Measurements from ENCODE around the gene DHX57.
"Not testable (repeated sequence)": the region's sequence is repeated elsewhere in the genome, so short reads cannot be mapped to it uniquely, and the experiment has no call there.

DHX57 gene

DNA sequence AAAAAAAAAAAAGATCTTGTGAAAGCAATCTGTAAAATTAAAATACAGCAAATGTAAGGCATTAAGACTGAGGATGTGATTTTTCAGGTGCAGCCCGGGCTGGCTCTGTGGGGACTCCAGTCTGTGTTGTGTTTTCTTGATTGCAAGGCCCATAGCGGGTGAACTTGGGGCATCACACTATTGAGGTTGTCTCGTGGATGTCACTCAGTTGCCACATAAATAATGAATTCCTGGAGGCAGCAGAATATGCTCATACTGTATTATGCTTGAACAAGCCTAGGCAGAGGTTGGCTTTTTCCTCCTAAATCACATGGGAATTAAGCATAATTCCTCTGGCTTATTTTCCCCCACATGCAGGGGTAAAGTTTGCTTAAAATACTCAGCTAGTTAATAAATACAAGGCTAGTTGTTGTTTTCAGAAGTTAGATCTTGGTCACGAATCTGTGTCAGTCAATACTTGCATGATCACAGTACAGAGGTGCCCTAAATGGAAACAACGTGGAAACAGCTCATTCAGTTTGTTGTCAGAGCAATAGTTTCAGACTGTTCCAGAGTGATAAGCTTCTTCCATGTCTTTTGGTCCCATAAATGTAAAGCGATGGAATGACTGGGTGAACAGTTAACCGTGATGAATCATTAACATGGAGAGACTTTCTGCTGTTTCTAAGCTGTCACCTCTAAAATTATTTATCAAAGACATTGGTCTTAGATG lies 81.3 kb downstream of the DHX57 start:
- DNase-seq = no peak

DNA sequence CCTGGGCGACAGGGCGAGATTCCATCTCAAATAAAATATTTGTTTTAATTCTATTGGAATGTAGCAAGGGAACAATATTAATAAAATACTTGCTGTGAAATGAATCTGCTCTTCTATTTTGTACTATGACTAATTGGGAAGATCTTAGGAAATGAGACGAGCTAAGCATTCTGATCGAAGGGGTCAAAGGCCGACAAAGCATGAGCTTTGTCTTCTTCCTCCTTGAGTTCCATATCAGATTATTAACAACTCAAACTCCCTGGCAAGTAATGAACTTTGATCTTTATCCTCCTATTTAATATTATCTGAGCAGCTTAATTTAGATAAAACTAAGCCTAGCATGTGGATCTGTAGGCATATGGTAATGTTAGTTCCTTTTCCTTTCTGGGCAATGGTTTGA lies 82.2 kb downstream of the DHX57 start:
- DNase-seq = no peak

DNA sequence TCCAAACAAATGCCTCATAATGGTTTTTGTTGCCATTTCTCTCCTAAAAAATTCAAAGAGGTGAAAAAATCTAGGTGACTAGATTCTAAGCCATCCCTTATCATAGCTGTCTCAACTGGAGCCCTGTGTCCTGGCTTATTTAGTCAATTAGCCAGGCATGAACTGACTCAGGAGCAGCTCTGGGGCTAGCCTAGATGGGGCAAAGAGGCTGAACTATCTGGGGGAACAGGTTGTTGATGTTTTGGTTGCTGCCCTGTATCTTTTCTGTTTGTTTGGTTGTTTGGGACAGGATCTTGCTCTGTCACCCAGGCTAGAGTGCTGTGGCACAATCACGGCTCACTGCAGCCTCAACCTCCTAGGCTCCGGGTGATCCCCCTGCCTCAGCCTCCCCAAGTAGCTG lies 83.0 kb downstream of the DHX57 start:
- no peak for DNase-seq

DNA sequence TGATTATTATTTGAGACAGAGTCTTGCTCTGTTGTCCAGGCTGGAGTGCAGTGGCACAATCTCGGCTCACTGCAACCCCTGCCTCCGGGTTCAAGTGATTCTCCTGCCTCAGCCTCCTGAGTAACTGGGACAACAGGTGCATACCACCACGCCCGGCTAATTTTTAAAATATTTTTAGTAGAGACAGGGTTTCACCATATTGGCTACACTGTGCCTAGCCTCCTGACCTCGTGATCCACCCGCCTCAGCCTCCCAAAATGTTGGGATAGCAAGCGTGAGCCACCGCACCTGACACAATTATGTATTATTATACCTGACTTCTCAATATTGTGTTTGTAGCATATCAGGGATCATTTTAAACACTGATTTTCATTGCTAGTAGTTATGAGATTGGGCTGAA lies 83.4 kb downstream of the DHX57 start:
- DNase-seq = not testable (repeated sequence)

DNA sequence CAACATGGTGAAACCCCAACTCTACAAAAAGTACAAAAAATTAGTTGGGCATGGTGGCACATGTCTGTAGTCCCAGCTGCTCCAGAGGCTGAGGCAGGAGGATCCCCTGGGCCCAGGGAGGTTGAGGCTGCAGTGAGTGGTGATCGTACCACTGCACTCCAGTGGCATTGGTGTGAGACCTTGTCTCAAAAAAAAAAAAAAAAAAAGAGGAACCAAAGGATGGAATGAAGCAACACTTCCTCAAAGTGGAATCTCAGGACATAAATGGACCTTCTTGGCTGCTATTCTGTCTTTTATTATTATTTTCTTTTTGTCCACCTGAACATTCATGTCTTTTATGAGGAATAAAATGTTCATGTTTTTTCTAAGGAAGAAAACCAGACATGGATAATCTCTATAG lies 84.0 kb downstream of the DHX57 start:
- no peak for DNase-seq

DNA sequence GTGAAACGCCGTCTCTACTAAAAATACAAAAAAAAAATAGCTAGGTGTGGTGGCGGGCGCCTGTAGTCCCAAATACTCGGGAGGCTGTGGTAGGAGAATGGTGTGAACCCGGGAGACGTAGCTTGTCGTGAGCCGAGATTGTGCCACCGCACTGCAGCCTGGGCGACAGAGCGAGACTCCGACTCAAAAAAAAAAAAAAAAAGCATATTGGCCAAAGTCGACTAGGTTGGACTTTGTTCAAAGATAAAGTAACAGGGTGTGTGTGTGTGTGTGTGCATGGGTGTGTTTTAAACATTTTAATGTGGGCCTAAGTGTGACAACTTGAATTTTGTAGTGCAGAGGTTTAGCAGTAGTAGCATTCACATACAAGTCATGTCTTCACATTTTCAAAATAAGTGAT lies 86.0 kb downstream of the DHX57 start:
- no peak for DNase-seq

DNA sequence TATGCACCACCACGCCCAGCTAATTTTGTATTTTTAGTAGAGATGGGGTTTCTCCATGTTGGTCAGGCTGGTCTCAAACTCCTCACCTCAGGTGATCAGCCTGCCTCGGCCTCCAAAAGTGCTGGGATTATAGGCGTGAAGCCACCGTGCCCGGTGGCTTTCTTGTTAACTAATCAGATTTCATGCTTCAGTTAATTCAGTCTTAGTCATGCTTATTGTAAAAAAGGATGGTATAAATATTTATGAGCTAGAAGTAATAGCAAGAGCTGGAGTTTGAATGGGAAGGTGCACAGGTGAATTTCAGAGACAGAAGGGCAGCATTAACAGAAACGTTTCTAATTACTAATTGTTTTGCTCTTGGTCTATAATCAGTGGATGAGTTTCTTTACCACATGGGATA lies 87.4 kb downstream of the DHX57 start:
- DNase-seq = no peak

DNA sequence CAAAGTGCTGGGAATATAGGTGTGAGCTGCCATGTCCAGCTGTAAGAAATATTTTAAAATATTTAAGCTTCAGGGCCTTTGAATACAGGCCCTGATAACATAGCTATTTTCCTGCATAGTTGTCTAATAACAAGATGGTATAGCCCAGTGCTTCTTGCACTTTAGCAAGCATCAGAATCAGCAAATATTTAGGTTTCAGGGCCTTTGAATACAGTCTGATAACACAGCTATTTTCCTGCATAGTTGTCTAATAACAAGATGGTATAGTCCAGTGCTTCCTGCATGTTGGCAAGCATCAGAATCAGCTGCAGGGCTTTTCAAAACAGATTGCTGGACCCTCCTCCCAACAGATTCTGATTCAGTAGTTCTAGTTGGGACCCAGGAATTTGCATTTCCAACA lies 92.1 kb downstream of the DHX57 start:
- DNase-seq = no peak

DNA sequence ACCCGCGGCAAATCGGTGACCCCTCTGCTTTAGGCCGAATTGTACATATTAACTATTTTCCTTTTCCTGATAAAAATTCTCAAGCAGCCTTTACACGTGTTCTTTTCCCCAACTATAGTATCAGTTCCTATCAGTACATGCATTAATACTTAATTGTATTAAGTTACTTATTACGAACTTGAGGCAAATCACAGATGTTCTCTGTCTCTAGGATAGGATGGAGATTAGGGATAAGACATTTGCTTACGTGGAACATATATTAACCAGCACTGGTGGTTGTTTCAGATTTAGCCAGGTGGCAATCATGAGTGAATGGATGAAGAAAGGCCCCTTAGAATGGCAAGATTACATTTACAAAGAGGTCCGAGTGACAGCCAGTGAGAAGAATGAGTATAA lies 97.0 kb downstream of the DHX57 start:
- no peak for DNase-seq

DNA sequence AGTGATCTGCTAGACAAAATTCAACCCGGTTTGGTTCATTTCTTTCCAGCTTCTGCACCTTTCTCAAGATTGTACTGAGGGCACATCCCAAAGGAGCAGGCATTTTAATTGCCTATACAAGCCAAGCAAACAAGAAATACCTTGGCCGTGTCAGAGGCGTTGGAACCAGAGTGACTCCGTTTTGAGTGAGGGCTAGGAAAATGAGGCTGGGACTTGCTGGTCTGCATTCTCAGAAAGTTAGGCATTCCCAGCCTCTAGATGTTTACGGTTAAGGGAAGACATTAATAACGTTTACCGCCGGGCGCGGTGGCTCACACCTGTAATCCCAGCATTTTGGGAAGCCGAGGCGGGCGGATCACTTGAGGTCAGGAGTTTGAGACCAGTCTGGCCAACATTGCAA lies 99.2 kb downstream of the DHX57 start:
- no peak for DNase-seq

DNA sequence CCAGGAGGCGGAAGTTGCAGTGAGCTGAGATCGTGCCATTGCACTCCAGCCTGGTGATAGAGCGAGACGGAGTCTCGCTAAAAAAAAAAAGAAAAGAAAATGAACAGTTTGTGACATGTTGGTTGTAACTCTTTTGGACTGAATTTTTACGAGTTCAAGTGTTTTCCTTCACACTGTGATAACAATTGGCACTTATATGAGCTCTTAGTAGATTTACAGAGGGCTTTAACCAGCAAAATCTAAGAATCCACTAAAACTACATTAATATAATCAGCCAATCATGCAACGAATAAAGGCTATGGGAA lies 99.9 kb downstream of the DHX57 start:
- DNase-seq = no peak

DNA sequence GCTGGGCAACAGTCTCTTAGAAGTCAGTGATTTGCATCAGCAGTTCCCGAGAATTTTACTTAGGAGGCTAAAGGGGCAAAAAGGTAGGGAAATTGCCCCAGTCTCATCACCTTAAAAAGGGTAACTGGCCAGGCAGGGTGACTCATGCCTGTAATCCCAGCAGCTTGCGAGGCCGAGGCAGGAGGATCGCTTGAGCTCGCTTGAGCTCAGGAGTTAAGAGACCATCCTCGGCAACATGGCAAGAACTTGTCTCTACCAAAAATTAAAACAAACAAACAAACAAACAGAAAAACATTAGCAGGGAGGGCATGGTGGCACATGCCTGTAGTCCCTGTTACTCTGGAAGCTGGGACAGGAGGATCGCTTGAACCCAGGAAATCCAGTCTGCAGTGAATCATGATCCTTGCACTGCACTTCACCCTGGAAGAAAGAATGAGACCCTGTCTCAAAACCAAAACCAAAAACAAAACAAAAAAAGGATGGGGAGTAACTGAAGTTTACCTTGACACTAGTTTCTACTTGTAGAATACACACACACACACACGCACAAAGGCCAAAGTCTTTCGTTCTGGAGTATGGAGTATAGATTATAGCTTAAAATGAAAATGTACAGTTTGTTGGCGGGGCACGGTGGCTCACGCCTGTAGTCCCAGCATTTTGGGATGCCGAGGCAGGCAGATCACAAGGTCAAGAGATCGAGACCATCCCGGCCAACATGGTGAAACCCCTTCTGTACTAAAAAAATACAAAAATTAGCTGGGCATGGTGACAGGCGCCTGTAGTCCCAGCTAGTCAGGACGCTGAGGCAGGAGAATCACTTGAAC lies 100.4 kb downstream of the DHX57 start:
- DNase-seq = no peak

DNA sequence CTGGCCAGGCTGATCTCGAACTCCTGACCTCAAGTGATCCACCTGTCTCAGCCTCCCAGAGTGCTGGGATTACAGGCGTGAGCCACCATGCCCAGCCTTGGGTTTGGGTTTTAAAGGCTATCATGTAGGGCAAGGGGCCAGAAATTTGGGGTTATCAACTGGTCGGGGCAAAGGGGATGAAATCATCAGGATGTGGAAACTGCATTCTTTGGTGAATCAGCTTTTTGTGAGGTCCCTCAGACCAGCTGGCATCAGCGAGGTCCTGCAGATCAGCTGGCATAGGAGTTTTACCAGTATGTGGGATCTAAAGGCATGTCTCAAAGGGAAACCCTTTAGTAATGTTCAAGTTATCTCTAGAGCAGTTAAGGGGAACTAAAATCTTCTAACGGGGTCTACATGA lies 104.1 kb downstream of the DHX57 start:
- no peak for DNase-seq

DNA sequence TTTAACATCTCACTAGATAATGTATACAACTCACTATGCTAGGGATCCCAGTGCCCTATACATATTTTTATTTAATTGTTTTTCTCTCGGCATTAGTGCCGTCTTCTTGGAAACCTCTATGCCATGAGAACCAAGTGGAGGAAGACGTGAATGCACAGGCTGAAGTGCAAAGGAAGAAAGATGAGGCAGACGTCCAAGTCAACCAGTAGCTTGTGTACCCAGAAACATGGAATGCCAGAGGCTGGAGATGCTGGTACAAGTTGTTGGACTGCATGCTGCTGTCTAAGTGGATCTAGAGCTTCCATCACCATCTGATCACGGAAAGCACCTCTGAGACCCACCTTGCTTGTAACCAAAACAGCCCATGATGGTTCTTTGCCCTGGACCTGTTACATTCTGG lies 110.2 kb downstream of the DHX57 start:
- DNase-seq = no peak

DNA sequence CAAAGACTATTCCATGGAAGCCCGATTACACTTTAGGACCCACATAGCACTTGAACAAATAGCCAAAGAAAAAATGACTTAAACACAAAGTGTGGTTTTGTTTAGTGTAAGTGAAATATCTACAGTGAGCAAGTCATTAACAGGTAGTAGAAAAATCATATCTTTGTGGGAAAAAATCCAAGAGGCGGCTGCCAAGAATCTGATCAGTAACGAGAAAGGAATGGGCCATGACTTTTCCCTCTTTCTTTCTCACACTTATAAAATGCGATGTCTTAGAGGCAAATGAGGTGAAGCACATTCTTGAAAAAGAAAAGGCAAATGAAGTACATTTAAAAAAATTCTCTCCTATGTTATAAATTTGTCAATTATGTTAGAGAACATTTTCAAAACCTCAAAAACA lies 110.6 kb downstream of the DHX57 start:
- no peak for DNase-seq

DNA sequence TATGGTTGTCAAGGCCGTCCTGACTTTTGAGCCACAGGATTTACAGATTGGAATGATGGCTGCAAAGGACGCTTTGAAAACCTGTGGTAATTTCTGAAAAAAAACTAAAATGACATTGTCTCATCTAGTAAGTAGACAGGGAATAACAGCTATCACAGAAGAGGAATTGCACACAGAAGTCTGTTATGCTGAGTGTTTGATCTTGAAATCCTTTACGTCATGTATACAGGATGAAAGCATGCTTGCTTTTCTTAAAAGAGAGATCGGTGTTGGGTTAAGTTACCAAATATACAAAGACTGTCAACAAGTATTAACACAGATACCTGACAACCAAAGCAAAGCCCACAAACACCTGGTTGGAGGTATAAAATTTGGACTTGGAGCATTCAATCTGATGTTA lies 112.0 kb downstream of the DHX57 start:
- no peak for DNase-seq

DNA sequence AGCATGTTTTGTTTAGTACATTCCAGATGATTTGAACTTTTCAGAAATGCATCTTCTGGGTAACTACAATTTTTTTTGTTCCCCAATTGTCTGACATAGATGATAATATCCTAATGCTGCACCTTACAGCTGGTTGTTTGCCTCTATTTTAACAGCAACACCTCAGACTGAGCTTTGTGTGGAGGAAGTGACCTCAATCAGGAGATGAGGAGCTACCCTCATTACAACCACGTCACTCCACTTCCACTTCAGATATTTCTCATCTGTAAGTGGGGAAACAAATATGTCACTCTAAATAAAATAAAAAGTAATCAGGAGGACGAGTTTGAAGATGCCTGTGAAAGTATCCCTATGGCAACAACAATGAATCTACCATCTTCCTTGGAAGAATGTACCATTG lies 112.5 kb downstream of the DHX57 start:
- DNase-seq = no peak

DNA sequence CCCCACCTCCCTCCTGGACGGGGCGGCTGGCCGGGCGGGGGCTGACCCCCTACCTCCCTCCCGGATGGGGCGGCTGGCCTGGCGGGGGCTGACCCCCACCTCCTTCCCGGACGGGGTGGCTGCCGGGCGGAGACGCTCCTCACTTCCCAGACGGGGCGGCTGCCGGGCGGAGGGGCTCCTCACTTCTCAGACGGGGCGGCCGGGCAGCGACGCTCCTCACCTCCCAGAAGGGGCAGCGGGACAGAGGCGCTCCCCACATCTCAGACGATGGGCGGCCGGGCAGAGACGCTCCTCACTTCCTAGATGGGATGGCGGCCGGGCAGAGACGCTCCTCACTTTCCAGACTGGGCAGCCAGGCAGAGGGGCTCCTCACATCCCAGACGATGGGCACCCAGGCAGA lies 119.8 kb downstream of the DHX57 start:
- DNase-seq = not testable (repeated sequence)

DNA sequence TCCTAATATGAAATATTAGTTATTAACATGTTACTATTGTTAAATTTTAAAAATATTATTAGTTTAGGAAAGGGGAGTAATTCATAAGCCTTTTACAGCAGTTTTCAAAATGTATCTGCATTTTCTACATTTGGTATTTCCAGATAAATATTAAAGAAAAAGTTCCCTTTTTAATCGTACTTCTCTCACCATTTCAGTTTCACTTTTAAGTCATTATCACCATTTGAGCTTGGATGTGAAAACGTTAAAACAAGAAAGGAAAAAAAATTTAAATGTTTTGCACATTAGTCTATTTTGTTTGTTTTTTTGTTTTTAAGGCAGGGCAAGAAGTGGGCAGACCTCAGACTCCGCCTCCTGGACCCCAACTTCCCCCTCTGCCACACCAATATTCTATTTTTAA lies 121.2 kb downstream of the DHX57 start:
- no peak for DNase-seq

DNA sequence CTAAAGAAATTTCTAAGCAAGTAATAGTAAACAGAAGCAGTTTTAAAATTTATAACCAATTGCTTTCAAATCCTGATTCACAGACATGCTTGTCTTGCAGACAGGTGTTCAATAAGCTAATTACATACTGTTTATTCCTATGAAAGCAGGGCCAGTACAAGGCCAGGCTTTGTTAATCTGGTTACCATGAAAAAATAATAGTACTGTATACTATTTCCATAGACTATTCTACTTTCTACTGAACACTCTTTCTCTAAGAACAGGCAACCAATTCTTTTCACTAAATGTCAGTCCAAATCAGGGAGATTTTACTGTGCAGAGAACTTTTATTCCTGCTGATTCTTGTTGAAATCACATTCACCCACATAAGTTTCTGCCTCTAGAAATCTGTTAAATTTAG lies 121.7 kb downstream of the DHX57 start:
- DNase-seq = no peak

DNA sequence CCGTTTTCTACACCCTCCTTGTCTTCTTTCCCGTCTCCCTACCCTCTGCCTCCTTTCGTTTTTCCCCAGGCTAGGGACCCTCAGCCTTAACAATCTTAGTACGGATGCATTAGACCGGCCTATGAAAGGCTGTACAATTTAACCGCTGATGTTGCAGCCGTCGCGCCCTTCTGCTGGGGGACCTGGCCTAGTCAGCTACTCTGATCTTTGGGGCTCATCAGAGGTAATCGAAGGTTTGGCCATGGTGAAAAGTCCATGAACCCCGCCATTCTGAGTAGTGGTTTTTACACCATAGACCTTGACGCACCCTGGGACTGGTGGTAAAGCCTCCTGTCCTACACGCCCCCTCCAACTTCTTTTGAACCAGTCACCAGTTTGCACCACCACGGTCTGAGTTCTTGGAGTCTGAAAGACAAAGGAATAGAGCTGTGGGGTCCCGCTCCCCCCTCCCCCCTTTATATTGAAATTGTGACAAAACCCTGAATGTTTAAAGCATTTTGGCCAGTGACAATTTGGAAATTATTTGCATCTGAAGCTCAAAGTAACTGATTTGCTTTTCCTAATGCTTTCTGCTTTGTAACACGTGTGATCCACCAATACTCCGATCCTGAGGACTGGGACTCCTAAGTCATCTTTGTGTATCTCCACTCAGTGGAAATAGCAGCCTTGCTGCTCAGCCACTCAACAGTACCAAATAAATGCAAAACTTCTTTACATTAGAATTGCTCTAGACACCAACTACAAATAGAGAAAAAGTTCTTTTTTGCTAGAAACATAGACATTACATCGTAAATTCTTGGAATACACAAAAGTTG lies 123.9 kb downstream of the DHX57 start:
- DNase-seq = no peak

DNA sequence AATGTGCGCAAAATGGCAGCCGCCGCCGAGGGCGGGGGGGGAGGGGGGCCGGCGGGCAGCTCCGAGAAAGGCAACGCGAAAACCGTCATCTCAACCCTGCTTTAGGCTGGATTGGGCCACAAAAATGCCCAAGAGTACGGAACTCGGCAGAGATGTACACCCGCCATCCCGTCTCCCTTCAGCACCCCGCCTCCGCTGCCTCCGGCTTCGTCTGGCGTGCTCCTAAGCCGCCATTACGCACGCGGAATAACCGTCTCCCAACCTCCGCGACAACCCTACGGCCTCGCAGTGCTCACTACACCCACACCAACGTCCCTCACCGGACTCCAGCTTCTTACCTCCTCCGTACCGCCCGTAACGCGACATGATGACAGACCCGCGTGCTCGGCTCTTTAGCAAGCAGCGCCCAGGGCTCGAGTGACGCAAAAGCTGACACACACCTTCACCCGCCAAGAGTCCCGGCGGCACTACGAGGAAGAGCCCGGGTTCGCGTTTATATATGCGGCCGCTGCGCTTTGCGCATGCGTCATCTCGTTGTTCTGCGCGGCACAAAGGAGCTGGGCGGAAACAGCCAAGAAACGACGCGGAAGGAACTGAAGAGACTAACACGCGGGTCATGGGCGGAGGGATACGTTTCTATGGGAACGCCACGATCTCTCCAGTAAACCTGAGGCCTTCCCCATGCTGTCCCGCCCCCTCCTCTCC lies 124.7 kb downstream of the DHX57 start, which contains the start of gene SRSF7:
Gene SRSF7, minus strand, starts transcription at position 471 of the 705 bp plus-strand sequence. Its CDS starts 105 bp downstream, at position 366.
- DNase-seq = peak; percentile 65 to 79
